H1 (cell line): ENCODE measurements around the gene PDE4D. TPM values are rescaled to one million over a fixed set of nuclear protein-coding genes. Genes with fewer than 3 reads are reported as not detected.

Experiments used
- CTCF ChIA-PET: fragments of 300-600 bp; sonication (Branson Sonifier 250); formaldehyde crosslinking; loops from one replicate; lab custom pipeline; 2021; ENCODE audit not compliant: partially characterized antibody; lab: Charles Lee
- POLR2A ChIA-PET: fragments of 300-600 bp; sonication (Branson Sonifier 250); formaldehyde crosslinking; loops from one replicate; lab custom pipeline; 2021; ENCODE audit warnings: inconsistent platforms; ENCODE audit not compliant: partially characterized antibody; lab: Charles Lee
- DNase-seq, 2 experiments: peaks; one replicate each; pipeline versions ENCODE4 v3.0.0 to v3.0.0-alpha.2; 2010 to 2022; ENCODE audit warnings: low spot score in 2 of 2, low read depth in 1 of 2, mixed read lengths in 1 of 2
- FAIRE-seq: peaks from 2 replicates; lab custom pipeline; 2011; peaks lifted over from hg19 to GRCh38; lab: Jason Lieb, UNC
- H2AFZ ChIP-seq: 2 replicates; pipeline ENCODE4 v1.8.1; 2012; ENCODE audit warnings: low read length, inconsistent platforms
- H2AK5ac ChIP-seq: 2 replicates; pipeline ENCODE4 v1.6.1; 2013; ENCODE audit warnings: low read depth, low read length
- H2BK120ac ChIP-seq: replicated peaks from 2 replicates; pipeline ENCODE3; 2013; ENCODE audit warnings: low read depth, low read length, inconsistent platforms
- H2BK12ac ChIP-seq: 2 replicates; pipeline ENCODE4 v1.6.1; 2013; ENCODE audit warnings: low read depth, low read length
- H2BK15ac ChIP-seq: 2 replicates; pipeline ENCODE4 v1.6.1; 2013; ENCODE audit warnings: low read length
- H2BK20ac ChIP-seq: 2 replicates; pipeline ENCODE4 v1.6.1; 2013; ENCODE audit warnings: low read length
- H2BK5ac ChIP-seq: 2 replicates; pipeline ENCODE4 v1.6.1; 2013; ENCODE audit warnings: low read depth, low read length
- H3K14ac ChIP-seq: 2 replicates; pipeline ENCODE4 v1.6.1; 2013; ENCODE audit warnings: inconsistent platforms; ENCODE audit not compliant: insufficient read length
- H3K18ac ChIP-seq: 2 replicates; pipeline ENCODE4 v1.6.1; 2013; ENCODE audit warnings: low read length; ENCODE audit errors: extremely low read depth
- H3K23ac ChIP-seq: 2 replicates; pipeline ENCODE4 v1.6.1; 2013; ENCODE audit warnings: inconsistent platforms; ENCODE audit not compliant: insufficient read length
- H3K23me2 ChIP-seq: 2 replicates; pipeline ENCODE4 v1.6.1; 2013; ENCODE audit warnings: low read depth, low read length
- H3K27ac ChIP-seq: 2 replicates; pipeline ENCODE4 v1.6.1; 2011; ENCODE audit warnings: low read depth, low read length, inconsistent platforms
- H3K27me3 ChIP-seq, 4 experiments: replicated peaks in 1 of 4; 1 replicate in 1 of 4; 2 replicates in 3 of 4; pipeline versions ENCODE4 v1.6.1 to v1.8.1; 2011 to 2013; ENCODE audit warnings: low read length in 3 of 4, mild to moderate bottlenecking in 3 of 4, inconsistent platforms in 2 of 4, mixed read lengths in 2 of 4, moderate library complexity in 1 of 4; ENCODE audit not compliant: control insufficient read depth in 3 of 4, insufficient read depth in 3 of 4; ENCODE audit errors: extremely low read depth in 1 of 4
- H3K36me3 ChIP-seq, 4 experiments: 2 replicates each; pipeline versions ENCODE4 v1.6.1 to v1.8.1; 2011 to 2013; ENCODE audit warnings: mild to moderate bottlenecking in 4 of 4, low read length in 3 of 4, moderate library complexity in 2 of 4, control low read depth in 1 of 4, inconsistent platforms in 1 of 4; ENCODE audit not compliant: insufficient read depth in 4 of 4, control insufficient read depth in 2 of 4
- H3K4ac ChIP-seq: replicated peaks from 2 replicates; pipeline ENCODE3; 2013; ENCODE audit warnings: low read length, low read depth, mixed read lengths, inconsistent platforms; ENCODE audit not compliant: insufficient read length
- H3K4me1 ChIP-seq, 4 experiments: replicated peaks in 1 of 4; 1 replicate in 1 of 4; 2 replicates in 3 of 4; pipeline versions ENCODE4 v1.6.1 to v1.8.1; 2011 to 2013; ENCODE audit warnings: low read length in 3 of 4, inconsistent platforms in 2 of 4, mixed read lengths in 1 of 4; ENCODE audit not compliant: insufficient read depth in 4 of 4, control insufficient read depth in 3 of 4
- H3K4me2 ChIP-seq, 2 experiments: 2 replicates each; pipeline versions ENCODE4 v1.6.1 to v1.8.1; 2011 to 2013; ENCODE audit warnings: low read depth in 2 of 2, low read length in 2 of 2, control low read depth in 1 of 2, inconsistent platforms in 1 of 2, mild to moderate bottlenecking in 1 of 2; ENCODE audit not compliant: insufficient read depth in 1 of 2
- H3K4me3 ChIP-seq, 4 experiments: fragments of 200-600, 300-600 bp in 1 of 4; sonication (generic), shearing (Covaris generic), sonication (Bioruptor Twin) in 1 of 4; 2 replicates each; pipeline versions ENCODE4 v1.5.1 to v1.8.1; 2011 to 2016; ENCODE audit warnings: low read length in 4 of 4, low read depth in 3 of 4, control low read depth in 2 of 4, inconsistent platforms in 2 of 4, mild to moderate bottlenecking in 2 of 4, mixed read lengths in 1 of 4, moderate library complexity in 1 of 4; ENCODE audit not compliant: insufficient read depth in 2 of 4; ENCODE audit errors: extremely low read depth in 1 of 4
- H3K56ac ChIP-seq: replicated peaks from 2 replicates; pipeline ENCODE3; 2013; ENCODE audit warnings: low read depth, mild to moderate bottlenecking, mixed read lengths, low read length, inconsistent platforms; ENCODE audit not compliant: insufficient read length
- H3K79me1 ChIP-seq: 2 replicates; pipeline ENCODE4 v1.6.1; 2013; ENCODE audit warnings: low read depth, low read length, control low read depth
- H3K79me2 ChIP-seq, 2 experiments: 2 replicates each; pipeline versions ENCODE4 v1.6.1 to v1.8.1; 2012 to 2013; ENCODE audit warnings: low read length in 2 of 2, mild to moderate bottlenecking in 2 of 2, inconsistent platforms in 1 of 2; ENCODE audit not compliant: insufficient read depth in 2 of 2, control insufficient read depth in 1 of 2
- H3K9ac ChIP-seq, 4 experiments: replicated peaks in 1 of 4; 1 replicate in 1 of 4; 2 replicates in 3 of 4; pipeline versions ENCODE4 v1.6.1 to v1.8.1; 2011 to 2013; ENCODE audit warnings: low read depth in 3 of 4, low read length in 3 of 4, control low read depth in 2 of 4, mild to moderate bottlenecking in 2 of 4, moderate library complexity in 2 of 4, inconsistent platforms in 1 of 4; ENCODE audit errors: extremely low read depth in 1 of 4
- H3K9me3 ChIP-seq, 2 experiments: 2 replicates each; pipeline versions ENCODE4 v1.6.1 to v1.8.1; 2012 to 2013; ENCODE audit warnings: mild to moderate bottlenecking in 2 of 2, moderate library complexity in 2 of 2, control low read depth in 1 of 2, inconsistent platforms in 1 of 2, low read depth in 1 of 2, low read length in 1 of 2, mixed read lengths in 1 of 2; ENCODE audit not compliant: insufficient read depth in 2 of 2
- H4K20me1 ChIP-seq, 2 experiments: replicated peaks in 1 of 2; 2 replicates each; pipeline versions ENCODE3 to v1.8.1; 2011 to 2013; ENCODE audit warnings: inconsistent platforms in 2 of 2, low read length in 2 of 2, mild to moderate bottlenecking in 1 of 2; ENCODE audit not compliant: insufficient read depth in 2 of 2, control insufficient read depth in 1 of 2
- H4K5ac ChIP-seq: 2 replicates; pipeline ENCODE4 v1.6.1; 2013; ENCODE audit warnings: low read length, low read depth, mixed read lengths, inconsistent platforms; ENCODE audit not compliant: insufficient read length
- H4K8ac ChIP-seq: 2 replicates; pipeline ENCODE4 v1.8.0; 2013; ENCODE audit warnings: mild to moderate bottlenecking, moderate library complexity, low read length, inconsistent platforms; ENCODE audit not compliant: insufficient read depth; ENCODE audit errors: extremely low read depth
- H4K91ac ChIP-seq: replicated peaks from 2 replicates; pipeline ENCODE3; 2013; ENCODE audit warnings: low read length, mixed read lengths, inconsistent platforms; ENCODE audit not compliant: insufficient read length
- EGR1 ChIP-seq: IDR thresholded peaks from 2 replicates; pipeline ENCODE4 v1.6.1; 2011; ENCODE audit warnings: low read depth, low read length, borderline replicate concordance
- PHF8 ChIP-seq: fragments of 200-600 bp; sonication (generic); conservative IDR thresholded peaks from 2 replicates; pipeline ENCODE4 v1.7.1; 2012; ENCODE audit warnings: low read depth, mild to moderate bottlenecking, inconsistent platforms, low read length, moderate library complexity
- RBBP5 ChIP-seq: IDR thresholded peaks from 2 replicates; pipeline ENCODE4 v1.7.1; 2012; ENCODE audit warnings: low read depth, mild to moderate bottlenecking, inconsistent platforms, low read length, moderate library complexity, borderline replicate concordance
- TAF1 ChIP-seq: IDR thresholded peaks from 2 replicates; pipeline ENCODE4 v1.6.1; 2011; ENCODE audit warnings: mild to moderate bottlenecking, low read depth, low read length
- YY1 ChIP-seq: IDR thresholded peaks from 2 replicates; pipeline ENCODE4 v1.6.1; 2011; ENCODE audit warnings: low read depth, mild to moderate bottlenecking, low read length
- WGBS, 2 experiments: shearing (Covaris generic) in 1 of 2; methylation state at CpG; one replicate each; pipeline versions ENCODE4 v1.1.6 to v1.1.7; 2013 to 2015; ENCODE audit warnings: low lambda C conversion rate in 2 of 2, mixed read lengths in 2 of 2, inconsistent platforms in 1 of 2, low coverage in 1 of 2, missing lambda C conversion rate in 1 of 2; ENCODE audit not compliant: insufficient replicate concordance in 2 of 2, insufficient coverage in 1 of 2, insufficient read length in 1 of 2; ENCODE audit errors: extremely low coverage in 1 of 2, missing lambda C conversion rate in 1 of 2; 5-methylcytosine and 5-hydroxymethylcytosine counted together
- polyA plus RNA-seq, 7 experiments: library from polyadenylated mRNA; depleted of rRNA in 3 of 7; stranded (reverse) in 5 of 7; unstranded in 2 of 7; fragments of >200 nt in 5 of 7; fragments of 200-250 nt in 2 of 7; gene quantifications; 1 replicate in 5 of 7; 2 replicates in 1 of 7; 4 replicates in 1 of 7; pipeline versions ENCODE4 v1.2.1 to v1.2.3, GENCODE V29; 2011 to 2013; ENCODE audit warnings: missing spikeins in 2 of 7, mixed read lengths in 2 of 7
- total RNA-seq: library from RNA; stranded (reverse); fragmentation: NEBNext Ultra II Directional; extraction: Animal tissue kit (Norgen Biotek cat#: 25700); gene quantifications from 2 replicates; pipeline ENCODE4 v1.2.1, GENCODE V29; 2021
- TF ChIP-seq, protein P1 (sequence below): IDR thresholded peaks from 2 replicates; pipeline ENCODE4 v1.6.1; 2012; ENCODE audit warnings: inconsistent platforms
- TF ChIP-seq, protein P2 (sequence below): IDR thresholded peaks from 2 replicates; pipeline ENCODE4 v1.6.1; 2012; ENCODE audit warnings: inconsistent platforms
- TF ChIP-seq, protein P3 (sequence below): IDR thresholded peaks from 2 replicates; pipeline ENCODE4 v1.6.1; 2011; ENCODE audit warnings: low read length, improper control_type of control experiment

Gene PDE4D
- total and polyA plus RNA-seq, 2 of the 8 experiments (the other 6 are each of a cell fraction or from before 2014, with no cell fraction given), result 2.3 to 3.7 TPM

DNA sequence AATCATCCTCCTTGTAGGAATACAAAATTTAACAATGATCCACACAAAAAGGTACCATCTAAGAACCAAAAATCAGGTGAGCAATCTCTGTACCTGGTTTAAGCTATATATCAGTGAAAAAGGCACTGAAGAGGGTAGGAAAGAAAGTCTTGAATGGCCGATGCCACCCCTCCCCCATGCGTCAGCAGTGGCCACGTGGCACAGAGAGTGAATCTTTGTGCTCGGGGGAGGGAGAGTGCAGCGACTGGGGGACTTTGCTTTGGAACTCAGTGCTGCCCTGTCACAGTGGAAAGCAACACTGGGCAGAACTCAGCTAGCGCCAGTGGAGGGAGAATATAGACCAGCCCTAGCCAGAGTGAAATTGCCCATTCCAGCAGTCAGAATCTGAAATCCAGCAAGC is 28.3 kb upstream of the PDE4D start:
- no peaks in the 10 kb centered on the region for H3K9me3 ChIP-seq
- no peaks in the 10 kb centered on the region for H3K23me2 ChIP-seq
- no peak overlapping the region for H3K23ac ChIP-seq
- FAIRE-seq (no peak), DNase-seq (peak in 1 of 2 experiments; percentile 48)
- H2BK15ac ChIP-seq, result no peak overlapping the region
- H3K4ac ChIP-seq, result no peak overlapping the region
- no peak overlapping the region for H3K4me3 ChIP-seq
- peak overlapping the region; percentile 70 for H2BK120ac ChIP-seq
- no peak overlapping the region for H2AK5ac ChIP-seq
- CTCF ChIA-PET, result interaction anchor here (0.5 to 4.8 kb wide), 5 partner anchors 102 to 365 kb away, joined by 3 to 59 read pairs (median 10); no protein-coding TSS in a partner anchor
- no peak overlapping the region for H3K56ac ChIP-seq
- 69% methylated on average over 6 of the region's 6 CpGs; no CpG with 5 or more reads in 1 of the 2 experiments for WGBS, 2 experiments
- peak overlapping the region; percentile 30 for H4K91ac ChIP-seq
- H2BK12ac ChIP-seq, result peak overlapping the region; percentile 76; the same call in 1 of the 2 replicates
- peak overlapping the region in 1 of 2 experiments; percentile 20; a peak in 1 of 4 replicates for H3K4me2 ChIP-seq
- no peaks in the 10 kb centered on the region; a peak in 3 of 7 replicates for H3K27me3 ChIP-seq
- H2AFZ ChIP-seq, result peak overlapping the region; percentile 86
- no peaks in the 10 kb centered on the region for H4K20me1 ChIP-seq
- no peaks in the 10 kb centered on the region for H3K36me3 ChIP-seq
- POLR2A ChIA-PET, result interaction anchor here (0.6 kb wide), 1 partner anchor 212 kb away, joined by 3 read pairs; no protein-coding TSS in a partner anchor
- H4K8ac ChIP-seq, result peak overlapping the region; percentile 82; the same call in 1 of the 2 replicates
- H3K14ac ChIP-seq, result no peak overlapping the region
- H2BK5ac ChIP-seq, result peak overlapping the region; percentile 40; the same call in 1 of the 2 replicates
- H3K4me1 ChIP-seq, result peaks cover 0 to 5% (median 4%) of the 10 kb centered on the region in 4 experiments; a peak in 4 of 7 replicates
- TF ChIP-seq TAF1 (0 out of 2 replicates have a peak, but pooled peaks have one; percentile 38), RBBP5 (peak; percentile 84; the same call in 1 of the 2 replicates), PHF8 (no peak), EGR1 (no peak), YY1 (0 out of 2 replicates have a peak, but pooled peaks have one; percentile 21)
- TF ChIP-seq, protein P1, sequence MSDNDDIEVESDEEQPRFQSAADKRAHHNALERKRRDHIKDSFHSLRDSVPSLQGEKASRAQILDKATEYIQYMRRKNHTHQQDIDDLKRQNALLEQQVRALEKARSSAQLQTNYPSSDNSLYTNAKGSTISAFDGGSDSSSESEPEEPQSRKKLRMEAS, result peak; percentile 97
- TF ChIP-seq, protein P2, sequence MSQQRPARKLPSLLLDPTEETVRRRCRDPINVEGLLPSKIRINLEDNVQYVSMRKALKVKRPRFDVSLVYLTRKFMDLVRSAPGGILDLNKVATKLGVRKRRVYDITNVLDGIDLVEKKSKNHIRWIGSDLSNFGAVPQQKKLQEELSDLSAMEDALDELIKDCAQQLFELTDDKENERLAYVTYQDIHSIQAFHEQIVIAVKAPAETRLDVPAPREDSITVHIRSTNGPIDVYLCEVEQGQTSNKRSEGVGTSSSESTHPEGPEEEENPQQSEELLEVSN, result peak; percentile 68
- TF ChIP-seq, protein P3, sequence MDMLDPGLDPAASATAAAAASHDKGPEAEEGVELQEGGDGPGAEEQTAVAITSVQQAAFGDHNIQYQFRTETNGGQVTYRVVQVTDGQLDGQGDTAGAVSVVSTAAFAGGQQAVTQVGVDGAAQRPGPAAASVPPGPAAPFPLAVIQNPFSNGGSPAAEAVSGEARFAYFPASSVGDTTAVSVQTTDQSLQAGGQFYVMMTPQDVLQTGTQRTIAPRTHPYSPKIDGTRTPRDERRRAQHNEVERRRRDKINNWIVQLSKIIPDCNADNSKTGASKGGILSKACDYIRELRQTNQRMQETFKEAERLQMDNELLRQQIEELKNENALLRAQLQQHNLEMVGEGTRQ, result peak; percentile 58
- H4K5ac ChIP-seq, result no peak overlapping the region
- no peaks in the 10 kb centered on the region for H3K79me2 ChIP-seq
- peak overlapping the region; percentile 49; the same call in 1 of the 2 replicates for H2BK20ac ChIP-seq
- peak overlapping the region; percentile 68 for H3K18ac ChIP-seq
- H3K27ac ChIP-seq, result 0 out of 2 replicates have a peak overlapping the region, but pooled peaks have one; percentile 42
- no peak overlapping the region for H3K9ac ChIP-seq
- H3K79me1 ChIP-seq, result no peaks in the 10 kb centered on the region
